ENCODE results near the gene PCLO. TPM values are rescaled to one million over a fixed set of nuclear protein-coding genes. Genes with fewer than 3 reads are reported as not detected.

Gene PCLO
- total RNA-seq, 1 donor from 2014 or later = 6.7 TPM

- H3K27me3 Mint-ChIP-seq = no peaks in the 10 kb centered on the region
- no peak overlapping the region for H3K4me3 Mint-ChIP-seq
- TF ChIP-seq CTCF (conservative IDR thresholded peaks at IDR 0.05) = no peak
- peaks cover 8% of the 10 kb centered on the region for H3K36me3 Mint-ChIP-seq
- no peak for DNase-seq (ENCODE audit: extremely low spot score, unreplicated experiment)
- H3K9me3 Mint-ChIP-seq = peaks cover 6% of the 10 kb centered on the region
- H3K27ac Mint-ChIP-seq = no peak overlapping the region
- H3K4me1 Mint-ChIP-seq (ENCODE audit: unreplicated experiment) = no peaks in the 10 kb centered on the region
Measured at GRCh38 chr7:83118347-83119025, 44.2 kb downstream of the PCLO start.

GRCh38 chr7:83117466-83117865, 45.2 kb downstream of the PCLO start:
- H3K36me3 Mint-ChIP-seq = peaks cover 8% of the 10 kb centered on the region
- TF ChIP-seq CTCF (conservative IDR thresholded peaks at IDR 0.05) = no peak
- no peak for DNase-seq (ENCODE audit: extremely low spot score, unreplicated experiment)
- no peaks in the 10 kb centered on the region for H3K27me3 Mint-ChIP-seq
- H3K27ac Mint-ChIP-seq = no peak overlapping the region
- H3K4me3 Mint-ChIP-seq = no peak overlapping the region
- peaks cover 6% of the 10 kb centered on the region for H3K9me3 Mint-ChIP-seq
- no peaks in the 10 kb centered on the region for H3K4me1 Mint-ChIP-seq (ENCODE audit: unreplicated experiment)

GRCh38 chr7:83111391-83111790, 51.3 kb downstream of the PCLO start:
- Mint-ChIP-seq H3K27me3 (no peaks in the 10 kb centered on the region), H3K9me3 (no peaks in the 10 kb centered on the region), H3K36me3 (no peaks in the 10 kb centered on the region), H3K27ac (no peak overlapping the region), H3K4me3 (no peak overlapping the region), H3K4me1 (ENCODE audit: unreplicated experiment) (no peaks in the 10 kb centered on the region)
- no peak for DNase-seq (ENCODE audit: extremely low spot score, unreplicated experiment)
- no peak for TF ChIP-seq CTCF (conservative IDR thresholded peaks at IDR 0.05)

GRCh38 chr7:83109352-83109751, 53.3 kb downstream of the PCLO start:
- Mint-ChIP-seq H3K27ac (no peak overlapping the region), H3K9me3 (no peaks in the 10 kb centered on the region), H3K27me3 (no peaks in the 10 kb centered on the region), H3K4me3 (no peak overlapping the region), H3K4me1 (ENCODE audit: unreplicated experiment) (no peaks in the 10 kb centered on the region), H3K36me3 (no peaks in the 10 kb centered on the region)
- DNase-seq (ENCODE audit: extremely low spot score, unreplicated experiment) = no peak
- no peak for TF ChIP-seq CTCF (conservative IDR thresholded peaks at IDR 0.05)

- Mint-ChIP-seq H3K36me3 (no peaks in the 10 kb centered on the region), H3K27me3 (no peaks in the 10 kb centered on the region), H3K27ac (no peak overlapping the region), H3K4me1 (ENCODE audit: unreplicated experiment) (no peaks in the 10 kb centered on the region), H3K4me3 (no peak overlapping the region), H3K9me3 (no peaks in the 10 kb centered on the region)
- TF ChIP-seq CTCF (conservative IDR thresholded peaks at IDR 0.05) = no peak
- DNase-seq (ENCODE audit: extremely low spot score, unreplicated experiment) = no peak
Measured at GRCh38 chr7:83105948-83106347, 56.7 kb downstream of the PCLO start.

All from type B pancreatic cell (in vitro differentiated cells).